HG03039 (cell line): ENCODE results near the gene FGFRL1.
"Not testable (repeated sequence)": the region's sequence is repeated elsewhere in the genome, so short reads cannot be mapped to it uniquely, and the experiment has no call there.

Experiments
- ATAC-seq: cut with Tn5 transposase; IDR thresholded peaks from one replicate; pipeline ENCODE4 v1.9.1; 2021; ENCODE audit warnings: mild to moderate bottlenecking, moderate library complexity; ENCODE audit not compliant: unreplicated experiment

The FGFRL1 gene

DNA sequence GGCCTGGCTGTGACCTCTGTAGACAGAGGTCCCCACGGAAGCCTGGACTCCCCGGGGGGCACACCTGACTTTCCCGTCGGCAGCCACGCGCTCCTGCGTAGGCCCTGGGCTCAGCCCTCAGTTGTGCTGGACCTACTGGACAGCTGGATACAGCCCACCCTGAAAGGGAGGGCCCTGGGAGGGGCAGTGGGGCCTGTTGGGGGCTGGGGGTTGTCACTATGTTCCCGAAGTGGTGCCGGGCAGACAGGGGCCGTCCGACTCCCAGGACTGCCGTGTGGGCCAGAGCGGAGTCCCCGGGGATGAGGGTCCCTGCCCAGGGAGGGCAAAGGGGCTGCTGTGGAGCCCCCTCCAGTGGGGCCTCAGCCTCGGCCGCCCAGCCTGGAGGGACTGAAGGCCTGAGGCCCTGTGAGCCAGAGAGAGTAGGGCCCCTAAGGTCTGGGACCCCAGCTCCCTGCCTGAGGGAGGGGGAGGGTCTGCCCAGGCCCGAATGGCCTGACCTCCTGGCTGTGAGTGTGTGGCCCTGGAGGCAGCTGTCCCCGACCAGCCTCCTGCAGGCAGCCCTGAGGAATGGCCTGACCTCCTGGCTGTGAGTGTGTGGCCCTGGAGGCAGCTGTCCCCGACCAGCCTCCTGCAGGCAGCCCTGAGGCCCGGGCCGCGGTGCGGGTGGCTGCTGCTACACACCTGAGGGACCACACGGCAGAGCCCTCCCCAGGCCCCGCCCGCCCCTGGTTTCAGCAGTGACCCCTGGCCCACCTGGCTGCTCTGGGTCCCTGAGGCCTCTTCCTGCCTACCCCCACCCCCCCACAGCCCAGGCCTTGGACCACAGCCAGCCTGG is 25.8 kb downstream of the FGFRL1 start:
- ATAC-seq = no peak

DNA sequence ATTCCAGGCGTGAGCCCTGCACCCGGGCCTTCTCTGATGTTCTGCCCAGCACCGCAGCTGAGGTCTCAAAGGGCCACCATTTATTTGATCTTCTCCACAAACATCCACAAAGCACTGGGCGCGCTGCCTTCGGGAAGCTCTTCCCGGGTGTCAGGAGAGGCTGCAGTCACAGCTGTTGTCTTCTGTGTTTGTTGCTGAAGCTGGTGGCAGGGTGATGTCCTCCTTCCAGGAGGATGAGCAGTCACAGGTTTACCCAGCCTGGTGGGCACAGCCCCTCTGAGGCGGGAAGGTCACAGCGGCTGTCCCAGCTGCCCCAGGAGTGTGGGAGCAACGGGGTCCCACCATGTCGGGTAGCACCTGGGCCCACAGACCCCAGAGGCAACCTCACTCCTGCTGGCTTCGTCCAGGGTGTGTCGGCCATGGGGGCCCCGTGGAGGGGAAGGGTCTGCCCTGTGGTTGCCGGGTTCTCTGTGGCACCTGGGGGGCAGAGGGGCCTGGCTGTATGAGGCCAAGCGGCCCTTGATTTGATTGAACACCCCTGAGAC is 27.6 kb downstream of the FGFRL1 start:
- ATAC-seq = no peak

DNA sequence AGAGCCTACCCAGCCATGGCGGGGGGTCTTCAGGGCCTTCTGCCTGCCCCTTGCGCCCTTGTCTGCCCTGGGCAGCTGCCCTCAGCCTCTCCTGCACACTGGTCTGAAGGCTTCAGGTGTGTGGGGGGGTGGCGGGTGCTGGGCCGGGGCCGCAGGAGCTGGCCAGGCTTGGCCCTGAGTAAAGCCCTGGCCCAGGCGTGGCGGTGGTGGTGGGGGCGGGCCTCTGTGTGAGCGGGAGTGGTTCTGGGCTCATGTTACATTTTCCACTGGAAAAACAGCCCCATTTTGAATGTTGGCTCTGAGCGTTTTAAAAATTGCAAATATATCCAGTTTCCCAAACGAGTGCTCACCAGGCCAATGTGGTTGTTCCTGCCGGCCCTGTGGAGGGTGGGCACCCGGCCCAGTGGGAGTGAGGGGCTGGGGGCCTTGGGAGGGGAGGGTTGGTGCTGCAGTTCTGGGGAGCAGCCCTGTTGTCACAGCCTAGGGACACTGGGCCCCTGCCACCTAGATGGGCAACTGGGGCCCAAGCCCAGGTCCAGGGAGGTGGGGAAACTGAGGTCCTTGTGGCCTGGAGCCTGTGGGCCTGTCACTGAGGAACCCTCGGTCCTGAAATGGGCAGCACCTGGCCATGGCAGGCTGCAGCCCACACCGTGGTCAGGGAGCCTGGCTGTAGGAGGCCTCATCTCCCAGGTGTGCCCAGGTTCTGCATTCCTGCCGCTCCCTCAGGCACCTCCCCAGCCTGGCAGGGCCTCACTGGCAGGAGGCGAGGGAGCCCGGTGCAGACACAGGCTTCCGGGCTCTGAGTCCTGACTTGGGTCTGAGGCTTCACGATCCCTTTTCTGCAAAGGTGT is 28.3 kb downstream of the FGFRL1 start:
- no peak for ATAC-seq

DNA sequence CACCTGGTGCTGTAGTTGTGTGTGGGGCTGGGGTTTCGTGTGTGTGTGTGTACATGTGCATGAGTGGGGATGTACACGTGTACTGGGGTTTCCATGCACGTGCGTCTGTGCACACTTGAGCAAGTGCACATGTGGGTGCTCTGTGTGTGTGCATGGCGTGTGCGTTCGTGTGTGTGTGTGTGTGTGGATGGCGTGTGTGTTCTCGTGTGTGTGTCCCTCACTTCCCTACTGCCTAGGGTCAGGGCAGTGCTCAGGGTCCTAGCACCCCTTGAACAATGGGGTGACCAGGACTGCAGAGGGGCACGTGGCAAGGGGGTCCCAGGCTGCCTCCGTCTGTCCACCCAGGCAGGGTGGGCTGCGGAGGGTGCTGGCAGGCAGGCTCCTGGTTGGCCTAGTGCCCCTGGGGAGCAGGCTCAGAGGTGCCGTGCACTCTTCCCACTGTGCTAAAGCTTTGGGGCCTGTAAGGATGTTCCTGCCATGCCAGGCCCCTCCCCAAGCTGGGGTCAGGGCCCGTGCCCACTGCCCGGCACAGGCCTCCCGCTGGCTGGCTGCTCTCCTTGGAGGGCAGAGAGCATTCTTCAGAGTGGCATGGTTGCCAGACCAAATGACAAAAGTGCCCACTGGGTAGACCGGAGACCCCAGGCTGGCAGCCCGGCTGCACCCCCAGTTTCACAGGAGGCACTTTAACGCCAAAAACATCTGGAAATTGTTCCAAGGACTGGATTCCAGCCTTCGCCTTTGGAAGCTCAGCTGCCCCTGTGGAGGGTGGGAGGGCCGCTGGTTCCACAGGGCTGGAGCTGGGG is 29.1 kb downstream of the FGFRL1 start:
- no peak for ATAC-seq

DNA sequence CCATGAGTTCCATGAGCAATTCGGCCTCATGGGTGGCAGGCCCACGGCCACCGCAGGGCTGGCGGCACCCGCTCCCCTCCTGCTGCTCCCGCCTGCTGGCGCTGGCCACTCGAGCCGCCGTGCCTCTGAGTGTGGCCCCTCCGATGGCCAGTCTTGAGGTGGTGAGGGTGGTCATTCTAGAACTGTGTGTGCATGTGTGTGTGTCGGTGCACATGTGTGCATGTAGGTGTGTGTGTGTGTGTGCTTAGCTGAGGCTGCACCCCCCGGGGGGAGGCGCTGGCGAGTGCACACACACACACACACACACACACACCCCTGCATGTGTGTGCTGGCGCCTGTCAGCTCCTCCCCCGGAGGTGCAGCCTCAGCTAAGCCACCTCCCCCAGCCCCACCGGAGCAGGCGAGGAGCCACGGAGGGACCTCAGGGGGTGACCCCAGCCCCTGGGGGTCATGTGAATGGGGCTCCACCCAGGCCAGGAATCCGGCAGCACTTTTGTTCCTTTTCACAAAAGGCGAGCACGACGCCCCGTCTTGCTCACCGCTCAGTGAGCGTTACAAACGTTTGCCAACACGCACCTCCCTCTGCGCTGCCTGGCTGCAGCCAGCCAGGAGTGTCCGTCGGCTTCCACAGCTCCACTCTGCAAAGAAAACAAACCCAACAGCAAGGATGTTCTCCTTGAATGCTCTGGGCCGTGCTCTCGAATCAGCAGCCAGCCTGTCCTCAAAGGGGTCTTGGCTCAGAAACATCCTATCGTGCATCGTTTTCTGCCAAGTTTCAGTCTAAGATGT is 29.9 kb downstream of the FGFRL1 start:
- no peak for ATAC-seq

DNA sequence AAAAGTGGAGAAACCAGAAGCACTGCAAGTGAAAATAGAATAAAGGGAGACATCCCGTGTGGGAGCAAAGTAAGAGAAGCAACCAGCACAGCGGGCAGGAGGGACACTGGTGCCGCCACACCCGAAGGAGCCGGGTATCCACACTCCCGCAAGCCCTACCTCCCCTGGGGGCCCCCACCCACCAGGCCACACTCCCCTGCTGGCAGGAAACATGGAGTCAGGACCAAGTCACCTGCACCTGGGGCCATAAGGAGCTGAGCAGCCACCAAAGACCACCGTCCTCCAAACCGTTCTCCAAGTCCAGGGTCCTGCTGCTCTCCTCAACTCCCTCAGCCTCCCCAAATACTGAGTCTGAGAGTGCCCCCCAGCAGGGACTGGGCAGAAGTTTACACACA is 30.5 kb downstream of the FGFRL1 start:
- no peak for ATAC-seq

DNA sequence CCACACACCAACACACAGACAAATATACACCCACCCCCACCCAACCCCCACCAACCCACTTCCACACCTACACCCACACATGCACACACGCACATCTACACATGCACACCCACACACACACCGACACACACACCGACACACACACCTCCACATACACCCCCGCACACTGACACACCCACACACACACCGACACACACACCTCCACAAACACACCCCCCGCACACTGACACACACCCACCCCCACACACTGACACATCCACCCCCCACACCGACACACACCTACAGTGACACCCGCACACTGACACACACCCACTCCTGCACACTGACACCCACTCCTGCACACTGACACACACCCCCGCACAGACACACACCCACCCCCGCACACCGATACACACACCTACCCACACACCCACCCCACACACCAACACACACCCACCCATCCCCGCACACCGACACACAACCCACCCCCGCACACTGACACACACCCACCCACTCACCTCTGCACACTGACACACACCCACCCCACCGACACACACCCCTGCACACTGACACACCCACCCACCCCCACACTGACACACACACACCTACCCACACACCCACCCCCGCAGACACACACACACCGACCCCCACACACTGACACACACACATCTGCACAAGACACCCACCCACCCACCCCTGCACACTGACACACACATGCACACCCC is 31.1 kb downstream of the FGFRL1 start:
- no peak for ATAC-seq

DNA sequence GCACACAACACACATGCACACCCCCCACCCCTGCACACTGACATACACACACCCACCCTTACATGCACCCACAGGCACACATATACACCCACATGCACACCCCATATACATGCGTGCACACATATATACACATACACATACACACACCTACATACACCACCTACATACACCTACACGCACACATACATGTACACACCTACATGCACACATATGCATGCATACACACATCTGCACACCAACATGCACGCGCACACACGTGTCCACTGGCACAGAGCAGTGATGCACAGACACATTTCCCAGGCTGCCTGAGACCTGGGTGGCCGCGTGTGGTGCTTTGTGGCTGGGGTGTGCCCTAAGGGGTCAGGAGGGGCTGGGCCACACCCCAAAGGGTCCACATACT is 31.7 kb downstream of the FGFRL1 start:
- no peak for ATAC-seq

DNA sequence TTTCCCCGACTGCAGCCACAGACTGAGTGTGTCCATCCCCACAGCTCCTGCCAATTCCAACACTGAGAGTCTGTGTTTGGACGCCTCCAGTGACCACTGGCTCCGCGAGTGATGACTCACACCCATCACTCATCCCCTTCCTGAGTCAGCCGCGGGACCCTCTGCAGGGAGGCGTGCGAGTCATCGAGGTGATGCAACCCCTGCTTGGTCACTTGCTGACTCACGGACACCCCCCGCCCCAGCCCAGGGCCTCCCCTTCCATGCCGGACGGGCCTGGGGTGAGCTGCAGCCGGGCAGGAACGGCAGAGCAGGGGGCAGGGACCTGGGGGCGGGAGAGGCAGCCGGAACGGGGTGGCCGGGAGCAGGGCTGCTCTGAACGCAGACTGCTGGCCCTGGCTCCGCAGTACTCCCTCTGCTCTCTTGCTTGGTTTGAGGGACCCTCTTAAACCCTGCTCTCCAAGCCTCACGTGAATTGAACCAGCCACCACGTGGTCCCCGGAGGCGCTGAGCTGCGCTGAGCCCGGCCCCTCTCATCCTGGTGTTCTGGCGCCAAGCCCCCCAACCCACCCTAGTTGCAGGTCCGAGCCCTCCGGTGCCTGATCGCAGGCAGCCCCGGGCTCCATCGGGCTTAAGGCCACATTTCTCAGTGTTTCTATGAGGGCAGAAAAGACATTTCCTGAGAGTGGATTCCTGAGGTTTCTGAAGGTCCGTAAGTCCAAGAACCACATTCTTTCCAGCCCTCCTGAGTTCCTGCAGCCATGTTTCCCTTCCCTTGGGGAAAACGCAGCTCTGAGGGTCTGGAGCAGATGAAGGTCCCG is 32.4 kb downstream of the FGFRL1 start:
- ATAC-seq = no peak

DNA sequence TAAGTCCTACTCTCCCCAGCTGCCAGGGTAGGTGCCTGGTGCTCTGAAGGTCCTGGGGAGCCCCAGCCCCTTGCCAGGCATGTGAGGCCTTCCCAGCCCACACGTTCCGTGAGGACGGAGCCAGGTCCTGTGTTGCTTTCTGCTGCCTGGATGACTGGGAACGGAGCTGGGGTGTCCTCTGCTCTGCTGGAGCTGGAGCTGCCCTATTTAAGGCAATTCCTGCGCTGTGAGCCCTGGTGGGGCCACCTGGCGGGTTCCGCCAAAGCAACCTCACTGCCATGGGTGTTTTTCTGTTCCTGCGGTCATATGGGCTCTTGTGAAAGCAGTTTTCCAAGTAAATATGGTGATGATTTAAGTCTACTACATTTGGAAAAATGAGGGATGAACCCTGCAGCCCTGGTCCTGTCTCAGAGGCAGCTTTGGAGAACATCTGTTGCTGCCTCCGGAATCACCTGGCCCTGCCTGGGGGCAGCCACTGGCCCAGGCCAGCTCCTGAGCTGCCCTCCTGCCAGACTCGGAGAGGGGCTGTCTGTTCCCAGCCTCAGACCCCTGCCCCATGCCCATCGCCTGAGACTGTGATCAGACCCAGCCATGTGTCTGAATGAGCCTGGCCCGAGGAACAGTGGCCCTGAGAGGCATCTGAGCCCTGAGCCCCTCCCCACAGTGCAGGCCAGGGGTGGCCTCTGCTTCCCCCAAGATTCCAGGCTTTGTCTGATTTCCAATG is 33.2 kb downstream of the FGFRL1 start:
- no peak for ATAC-seq

DNA sequence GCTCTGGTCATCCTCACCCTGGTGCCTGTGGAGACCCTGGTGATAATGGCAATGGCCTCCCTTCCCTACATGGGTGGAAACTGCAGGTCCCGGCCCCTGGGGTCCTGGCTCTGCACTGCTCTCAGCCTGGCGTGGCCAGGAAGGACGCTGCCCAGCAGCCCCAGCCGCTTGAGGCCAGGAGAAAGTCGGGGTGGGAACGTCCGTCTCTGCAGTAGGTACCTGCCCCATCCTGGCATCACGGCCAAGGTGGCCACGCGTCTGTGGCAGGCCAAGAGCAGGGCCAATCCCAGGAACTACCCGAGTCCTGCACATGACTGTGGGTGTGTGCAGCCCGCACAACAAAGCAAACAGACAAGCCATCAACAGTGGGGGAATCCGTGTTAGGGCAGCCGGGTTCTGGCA is 33.8 kb downstream of the FGFRL1 start:
- ATAC-seq = no peak

DNA sequence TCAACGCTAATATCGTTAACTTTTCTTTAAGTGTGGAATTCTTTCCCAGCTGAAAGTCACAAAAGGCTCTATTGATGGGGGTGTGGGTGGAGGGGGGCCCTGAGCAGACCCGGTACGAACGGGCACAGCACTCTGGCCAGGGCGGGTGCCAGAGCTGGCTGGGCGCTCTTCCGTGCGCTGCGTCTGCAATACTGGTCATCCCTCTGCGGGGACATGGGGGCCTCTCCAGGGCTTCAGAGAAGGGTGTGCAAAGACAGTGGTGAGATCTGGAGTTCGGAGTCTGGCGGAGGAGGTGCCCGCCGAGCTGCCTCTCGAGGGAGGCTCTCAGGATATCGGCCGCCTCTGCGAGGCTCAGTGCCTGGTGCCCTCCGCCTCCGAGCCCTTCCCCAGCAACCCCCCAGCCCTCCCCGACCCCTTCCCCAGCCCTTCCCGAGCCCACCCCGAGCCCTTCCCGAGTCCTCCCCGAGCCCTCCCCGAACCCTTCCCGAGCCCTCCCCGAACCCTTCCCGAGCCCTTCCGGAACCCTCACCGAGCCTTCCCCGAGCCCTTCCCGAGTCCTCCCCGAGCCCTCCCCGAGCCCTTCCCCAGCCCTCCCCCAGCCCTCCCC is 34.3 kb downstream of the FGFRL1 start:
- no peak for ATAC-seq

DNA sequence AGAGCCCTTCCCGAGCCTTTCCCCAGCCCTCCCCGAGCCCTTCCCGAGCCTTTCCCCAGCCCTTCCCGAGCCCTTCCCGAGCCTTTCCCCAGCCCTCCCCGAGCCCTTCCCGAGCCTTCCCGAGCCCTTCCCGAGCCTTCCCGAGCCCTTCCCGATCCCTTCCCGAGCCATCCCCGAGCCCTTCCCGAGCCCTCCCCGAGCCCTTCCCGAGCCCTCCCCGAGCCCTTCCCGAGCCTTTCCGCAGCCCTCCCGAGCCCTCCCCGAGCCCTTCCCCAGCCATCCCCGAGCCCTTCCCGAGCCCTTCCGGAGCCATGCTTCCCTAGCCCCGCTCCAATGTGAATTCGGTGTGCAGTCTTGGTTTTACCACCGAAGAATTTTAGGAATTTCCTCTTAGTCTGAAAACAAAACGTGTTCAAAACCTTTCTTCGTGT is 35.2 kb downstream of the FGFRL1 start:
- not testable (repeated sequence) for ATAC-seq

DNA sequence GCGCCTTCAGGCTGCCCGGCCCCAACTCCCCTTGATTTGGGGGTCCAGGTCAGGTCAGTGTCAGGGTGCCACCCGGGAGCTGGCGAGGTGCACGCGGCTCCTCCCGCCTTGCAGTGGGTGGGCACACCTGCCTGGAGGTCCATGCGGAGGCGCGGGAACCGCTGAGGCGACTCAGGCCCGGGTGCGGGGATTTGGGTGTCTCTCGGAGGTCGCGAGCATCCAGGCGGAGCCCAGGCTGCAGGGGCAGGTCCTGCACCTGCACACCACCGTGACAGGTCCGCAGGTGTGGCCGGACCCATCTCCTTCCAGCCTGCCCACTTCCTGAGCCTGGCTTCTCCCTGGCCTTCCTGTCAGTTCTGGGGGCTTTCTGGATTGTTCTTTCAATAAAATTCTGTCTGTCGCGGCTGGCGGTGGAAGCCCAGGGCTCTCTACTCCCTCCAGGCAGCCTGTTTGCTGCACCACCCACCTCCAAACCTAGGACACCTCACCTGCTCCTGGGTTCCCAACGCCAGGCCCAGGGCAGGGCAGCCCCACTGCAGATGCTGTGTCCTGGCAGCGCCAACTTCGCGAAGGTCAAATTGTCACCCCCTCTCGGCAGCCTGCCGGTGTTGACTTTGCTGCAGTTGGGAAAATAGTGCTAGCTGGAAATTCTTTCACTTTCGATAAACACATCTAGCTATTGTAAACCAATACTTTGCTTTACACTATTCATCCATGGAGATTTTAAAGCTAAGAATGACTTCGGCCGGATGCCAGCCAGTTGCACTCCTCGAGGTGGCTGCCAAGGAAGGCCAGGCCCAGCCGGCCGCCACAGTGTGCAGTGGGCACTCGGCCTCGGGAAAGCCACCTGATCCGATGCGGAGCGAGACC is 35.9 kb downstream of the FGFRL1 start:
- no peak for ATAC-seq

DNA sequence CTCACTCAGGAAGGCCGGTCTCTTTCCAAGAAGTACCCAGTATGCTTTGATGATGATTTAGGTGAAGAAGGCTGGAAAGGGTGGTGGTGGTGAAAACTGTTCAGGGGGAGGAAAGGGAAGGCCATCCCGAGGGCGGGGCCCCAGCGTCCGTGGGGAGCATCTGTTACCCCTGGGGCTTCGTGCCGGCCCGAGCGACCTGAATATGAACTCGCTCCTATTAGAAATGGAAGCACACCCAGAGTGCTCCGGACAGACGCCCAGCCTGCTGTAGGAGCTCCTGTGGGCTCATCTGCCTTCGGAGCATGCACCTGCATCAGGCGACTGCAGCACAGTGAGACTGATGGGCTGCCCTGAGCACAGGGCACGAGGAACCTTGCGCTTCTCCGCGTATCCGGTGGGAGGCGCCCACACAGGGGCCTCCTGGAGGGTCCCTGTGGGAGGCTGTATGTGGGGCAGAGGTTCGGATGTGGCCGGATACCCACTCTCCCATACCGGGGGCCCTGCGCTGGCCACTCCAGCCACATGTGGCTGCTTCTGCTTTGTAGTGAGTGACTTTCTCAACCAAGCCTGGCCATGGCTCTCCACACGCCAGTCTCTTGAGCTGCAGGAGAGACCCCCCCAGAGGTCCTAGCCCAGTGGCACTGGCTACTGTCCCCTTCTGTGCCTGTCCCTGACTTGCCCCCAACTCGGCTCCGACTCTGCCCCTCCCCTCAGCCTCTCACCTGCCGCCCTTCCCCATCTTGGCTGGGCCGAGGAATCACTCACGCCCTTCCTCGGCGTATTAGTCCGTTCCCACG is 36.7 kb downstream of the FGFRL1 start:
- ATAC-seq = no peak
